B cell (primary cell): ENCODE data around the gene TNP2. TPM values are rescaled to one million over a fixed set of nuclear protein-coding genes. Genes with fewer than 3 reads are reported as not detected.
A peak's percentile ranks its signal among the peaks of the same experiment; 100 is the strongest.

ENCODE experiments used
- ATAC-seq: fragments of 200-7000 bp; cut with Tn5 transposase; one replicate; pipeline ENCODE4 v1.10.0; 2021; ENCODE audit warnings: low read depth, mild to moderate bottlenecking, moderate number of reproducible peaks, moderate library complexity
- CTCF ChIA-PET: fragments of 350-600 bp; sonication (Branson Sonifier 250); formaldehyde crosslinking; loops from one replicate; lab custom pipeline; 2021; ENCODE audit warnings: antibody characterized with exemption, inconsistent platforms; lab: Charles Lee
- POLR2A ChIA-PET: fragments of 350-600 bp; sonication (Branson Sonifier 250); formaldehyde crosslinking; loops from one replicate; lab custom pipeline; 2021; ENCODE audit warnings: antibody characterized with exemption; lab: Charles Lee
- DNase-seq: peaks from one replicate; pipeline ENCODE4 v3.0.0; 2013
- H2AFZ ChIP-seq: 2 replicates; pipeline ENCODE4 v1.6.1; 2012; ENCODE audit warnings: mild to moderate bottlenecking, low read depth, low read length; ENCODE audit not compliant: insufficient read depth, poor library complexity, severe bottlenecking
- H3K27ac ChIP-seq, 2 donors: 1 replicate in 1 of 2; 2 replicates in 1 of 2; pipeline ENCODE4 v1.5.1; 2012 to 2013; ENCODE audit warnings: low read length in 2 of 2, mild to moderate bottlenecking in 2 of 2, moderate library complexity in 1 of 2
- H3K27me3 ChIP-seq, 4 experiments: fragments of 200-600 bp in 1 of 4; sonication (generic) in 1 of 4; replicated peaks in 1 of 4; 1 replicate in 2 of 4; 2 replicates in 2 of 4; pipeline versions ENCODE4 v1.6.1 to v1.7.0; 2013 to 2016; ENCODE audit warnings: low read length in 3 of 4, mild to moderate bottlenecking in 2 of 4, mixed read lengths in 1 of 4, moderate library complexity in 1 of 4; ENCODE audit not compliant: insufficient read depth in 4 of 4, control insufficient read depth in 3 of 4; ENCODE audit errors: control extremely low read depth in 1 of 4
- H3K36me3 ChIP-seq, 2 experiments: replicated peaks in 1 of 2; 1 replicate in 1 of 2; 2 replicates in 1 of 2; pipeline versions ENCODE4 v1.6.1 to v1.7.1; 2013; ENCODE audit warnings: low read length in 1 of 2; ENCODE audit not compliant: insufficient read depth in 2 of 2, control insufficient read depth in 1 of 2; ENCODE audit errors: control extremely low read depth in 1 of 2, extremely low read depth in 1 of 2
- H3K4me1 ChIP-seq, 2 donors: fragments of 200-600 bp in 1 of 2; sonication (generic) in 1 of 2; 1 replicate in 1 of 2; 2 replicates in 1 of 2; pipeline versions ENCODE4 v1.5.1 to v1.6.1; 2013 to 2017; ENCODE audit warnings: low read length in 2 of 2; ENCODE audit not compliant: control insufficient read depth in 2 of 2, insufficient read depth in 2 of 2
- H3K4me2 ChIP-seq: replicated peaks from 2 replicates; pipeline ENCODE3; 2012; ENCODE audit warnings: mild to moderate bottlenecking, low read depth, low read length; ENCODE audit not compliant: poor library complexity, severe bottlenecking
- H3K4me3 ChIP-seq, 5 experiments: fragments of 200-600 bp in 1 of 5; sonication (generic) in 1 of 5; 1 replicate in 3 of 5; 2 replicates in 2 of 5; pipeline versions ENCODE4 v1.5.1 to v1.7.0; 2011 to 2016; ENCODE audit warnings: low read length in 4 of 5, mild to moderate bottlenecking in 4 of 5, low read depth in 2 of 5, control low read depth in 1 of 5, moderate library complexity in 1 of 5; ENCODE audit not compliant: insufficient read depth in 1 of 5; ENCODE audit errors: control extremely low read depth in 1 of 5, extremely low read depth in 1 of 5
- H3K79me2 ChIP-seq: fragments of 200-600 bp; sonication (generic); one replicate; pipeline ENCODE4 v1.6.0; 2016; ENCODE audit warnings: low read length; ENCODE audit not compliant: control insufficient read depth, insufficient read depth
- H3K9ac ChIP-seq: fragments of 200-600 bp; sonication (generic); 2 replicates; pipeline ENCODE4 v1.6.1; 2017; ENCODE audit warnings: mild to moderate bottlenecking, low read length, moderate library complexity
- H3K9me3 ChIP-seq, 3 donors: one replicate each; pipeline versions ENCODE4 v1.6.1 to v1.7.1; 2013; ENCODE audit warnings: low read length in 2 of 3; ENCODE audit not compliant: control insufficient read depth in 2 of 3, insufficient read depth in 1 of 3; ENCODE audit errors: control extremely low read depth in 1 of 3
- H4K20me1 ChIP-seq: 2 replicates; pipeline ENCODE4 v1.6.0; 2012; ENCODE audit warnings: mild to moderate bottlenecking, low read length; ENCODE audit not compliant: insufficient read depth, control insufficient read depth, poor library complexity, severe bottlenecking
- H3K27ac Mint-ChIP-seq: one replicate; pipeline ENCODE4 v1.8.0; 2021; ENCODE audit warnings: mixed read lengths
- H3K27me3 Mint-ChIP-seq: one replicate; pipeline ENCODE4 v1.8.0; 2021; ENCODE audit warnings: mixed read lengths
- H3K4me1 Mint-ChIP-seq: one replicate; pipeline ENCODE4 v1.8.0; 2021; ENCODE audit warnings: mixed read lengths
- H3K4me3 Mint-ChIP-seq: one replicate; pipeline ENCODE4 v1.8.0; 2021; ENCODE audit warnings: mixed read lengths
- H3K9me3 Mint-ChIP-seq: one replicate; pipeline ENCODE4 v1.8.0; 2022; ENCODE audit warnings: mixed read lengths; ENCODE audit not compliant: insufficient read depth
- EZH2 ChIP-seq: IDR thresholded peaks from 2 replicates; pipeline ENCODE4 v1.6.1; 2012; ENCODE audit warnings: borderline replicate concordance, low read depth, mild to moderate bottlenecking, moderate library complexity, low read length; ENCODE audit not compliant: insufficient read depth, poor library complexity, severe bottlenecking
- WGBS: methylation state at CpG from one replicate; pipeline ENCODE4 v1.1.5; 2013; ENCODE audit warnings: missing lambda C conversion rate; ENCODE audit not compliant: insufficient coverage; 5-methylcytosine and 5-hydroxymethylcytosine counted together
- intact Hi-C: fragments of 100-400 bp; cut with micrococcal nuclease; formaldehyde crosslinking; loops from one replicate; pipeline ENCODE4 v1.10.0; 2022
- polyA plus RNA-seq: library from polyadenylated mRNA; depleted of rRNA; stranded (reverse); fragments of >200 nt; gene quantifications from 2 replicates; pipeline ENCODE4 v1.2.3, GENCODE V29; 2012
- total RNA-seq, 2 donors: library from RNA; stranded (reverse); fragments of 120-200 nt in 1 of 2; gene quantifications; 1 replicate in 1 of 2; 2 replicates in 1 of 2; pipeline versions ENCODE4 v1.2.3 to v1.2.4, GENCODE V29; 2013 to 2022
- TF ChIP-seq, protein P1 (sequence below): fragments of 200-600 bp; IDR thresholded peaks from one replicate; pipeline ENCODE4 v1.8.0; 2022; ENCODE audit warnings: antibody characterized with exemption, mild to moderate bottlenecking

Gene TNP2
- total and polyA plus RNA-seq, 2 donors (not counting 1 experiment from before 2014, with no cell fraction given): not detected

- peaks cover 34% of the 10 kb centered on the region for H3K4me1 Mint-ChIP-seq
- Histone ChIP-seq H3K79me2 (no peaks in the 10 kb centered on the region), H3K4me1 (peaks cover 16 to 19% of the 10 kb centered on the region in 2 donors), H4K20me1 (no peaks in the 10 kb centered on the region), H3K9ac (peak overlapping the region; percentile 57), H3K4me2 (peak overlapping the region; percentile 92), H3K27me3 (no peaks in the 10 kb centered on the region), H2AFZ (peak overlapping the region; percentile 81), H3K9me3 (no peaks in the 10 kb centered on the region), H3K27ac (peak overlapping the region in 1 of 2 donors; percentile 37), H3K4me3 (peak overlapping the region in 3 of 5 experiments; percentile 38 to 56 (median 47)), H3K36me3 (no peaks in the 10 kb centered on the region)
- ChIA-PET POLR2A (interaction anchor here (0.7 to 1.1 kb wide), 2 partner anchors 23 to 145 kb away, joined by 3 to 7 read pairs; partner anchors contain the start of gene SOCS1), CTCF (interaction anchor here (2.1 kb wide), 1 partner anchor 23 kb away, joined by 9 read pairs; the partner anchor contains the start of gene SOCS1)
- peak overlapping the region; percentile 68 for H3K27ac Mint-ChIP-seq
- no peaks in the 10 kb centered on the region for H3K9me3 Mint-ChIP-seq
- no peak for TF ChIP-seq EZH2
- TF ChIP-seq, protein P1, sequence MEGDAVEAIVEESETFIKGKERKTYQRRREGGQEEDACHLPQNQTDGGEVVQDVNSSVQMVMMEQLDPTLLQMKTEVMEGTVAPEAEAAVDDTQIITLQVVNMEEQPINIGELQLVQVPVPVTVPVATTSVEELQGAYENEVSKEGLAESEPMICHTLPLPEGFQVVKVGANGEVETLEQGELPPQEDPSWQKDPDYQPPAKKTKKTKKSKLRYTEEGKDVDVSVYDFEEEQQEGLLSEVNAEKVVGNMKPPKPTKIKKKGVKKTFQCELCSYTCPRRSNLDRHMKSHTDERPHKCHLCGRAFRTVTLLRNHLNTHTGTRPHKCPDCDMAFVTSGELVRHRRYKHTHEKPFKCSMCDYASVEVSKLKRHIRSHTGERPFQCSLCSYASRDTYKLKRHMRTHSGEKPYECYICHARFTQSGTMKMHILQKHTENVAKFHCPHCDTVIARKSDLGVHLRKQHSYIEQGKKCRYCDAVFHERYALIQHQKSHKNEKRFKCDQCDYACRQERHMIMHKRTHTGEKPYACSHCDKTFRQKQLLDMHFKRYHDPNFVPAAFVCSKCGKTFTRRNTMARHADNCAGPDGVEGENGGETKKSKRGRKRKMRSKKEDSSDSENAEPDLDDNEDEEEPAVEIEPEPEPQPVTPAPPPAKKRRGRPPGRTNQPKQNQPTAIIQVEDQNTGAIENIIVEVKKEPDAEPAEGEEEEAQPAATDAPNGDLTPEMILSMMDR: no peak
- 67% methylated on average over 1 of the region's 3 CpGs for WGBS
- intact Hi-C loops: loop anchor here (2.0 kb wide), 1 partner anchor 20 kb away; no protein-coding TSS in a partner anchor
- H3K27me3 Mint-ChIP-seq: no peaks in the 10 kb centered on the region
- H3K4me3 Mint-ChIP-seq: peak overlapping the region; percentile 71
- ATAC-seq: no peak
- DNase-seq: no peak
Measured at GRCh38 chr16:11232302-11232851, 36.7 kb downstream of the TNP2 start.

DNA sequence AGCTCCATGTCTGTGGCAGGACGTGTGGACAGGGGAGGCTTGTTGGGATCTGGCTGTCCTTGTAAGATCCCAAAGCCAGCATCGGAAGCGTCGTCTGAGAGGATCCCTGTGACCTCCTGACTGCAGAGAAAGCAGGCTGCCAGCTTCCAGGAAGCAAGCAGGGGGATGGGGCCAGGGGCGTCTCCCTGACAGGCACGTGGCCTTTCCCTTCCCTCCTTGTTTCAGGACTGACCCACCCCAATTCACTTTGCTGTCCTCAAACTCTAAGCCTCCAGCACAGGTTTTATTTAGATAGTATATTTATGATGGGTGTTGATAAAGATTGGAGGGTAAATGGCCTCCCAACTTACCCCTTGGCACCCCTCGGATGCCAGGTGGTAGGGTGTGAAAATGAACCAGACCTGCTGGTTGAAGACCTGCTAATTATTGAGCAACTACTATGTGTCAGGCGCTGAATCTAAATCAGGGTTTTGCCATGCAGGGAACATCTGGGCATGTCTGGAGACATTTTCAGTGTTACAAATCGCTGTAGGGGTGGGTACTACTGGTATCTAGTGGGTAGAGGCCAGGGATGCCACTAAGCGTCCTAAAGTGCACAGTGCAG is 37.7 kb downstream of the TNP2 start:
- H3K4me1 ChIP-seq: peaks cover 16 to 19% of the 10 kb centered on the region in 2 donors
- Mint-ChIP-seq H3K4me1 (peaks cover 35% of the 10 kb centered on the region), H3K9me3 (no peaks in the 10 kb centered on the region), H3K27ac (peak overlapping the region; percentile 50), H3K4me3 (peak overlapping the region; percentile 26), H3K27me3 (no peaks in the 10 kb centered on the region)
- H3K36me3 ChIP-seq: no peaks in the 10 kb centered on the region
- CTCF ChIA-PET: interaction anchor here (0.9 kb wide), 1 partner anchor 12 kb away, joined by 3 read pairs; no protein-coding TSS in a partner anchor
- TF ChIP-seq, protein P1: no peak
- TF ChIP-seq EZH2: no peak
- H4K20me1 ChIP-seq: no peaks in the 10 kb centered on the region
- 93% methylated on average over 8 of the region's 10 CpGs for WGBS
- H2AFZ ChIP-seq: no peak overlapping the region
- no peak overlapping the region for H3K4me2 ChIP-seq
- intact Hi-C loops: no loop called here
- POLR2A ChIA-PET: interaction anchor here (0.6 to 1.5 kb wide), 5 partner anchors 17 to 145 kb away, joined by 3 to 7 read pairs (median 3); partner anchors contain the start of gene SOCS1
- no peaks in the 10 kb centered on the region for H3K27me3 ChIP-seq
- no peak for DNase-seq
- H3K9me3 ChIP-seq: no peaks in the 10 kb centered on the region
- no peaks in the 10 kb centered on the region for H3K79me2 ChIP-seq
- no peak overlapping the region for H3K9ac ChIP-seq
- H3K27ac ChIP-seq: no peak overlapping the region
- no peak for ATAC-seq
- H3K4me3 ChIP-seq: no peak overlapping the region
